Posterior cingulate gyrus (tissue), 11 donors: ENCODE measurements around the gene CXCR3.
A peak's percentile ranks its signal among the peaks of the same experiment; 100 is the strongest.
"Not testable (repeated sequence)": the region's sequence is repeated elsewhere in the genome, so short reads cannot be mapped to it uniquely, and the experiment has no call there.

Source experiments
- DNase-seq, 10 donors: peaks; one replicate each; pipeline versions ENCODE4 v3.0.0 to v3.0.0-alpha.2; 2020 to 2021; ENCODE audit warnings: mixed read lengths in 3 of 10
- intact Hi-C: fragments of 100-400 bp; cut with DNase I; formaldehyde crosslinking; loops from one replicate; pipeline ENCODE4 v1.15.1; 2023

The CXCR3 gene

DNA sequence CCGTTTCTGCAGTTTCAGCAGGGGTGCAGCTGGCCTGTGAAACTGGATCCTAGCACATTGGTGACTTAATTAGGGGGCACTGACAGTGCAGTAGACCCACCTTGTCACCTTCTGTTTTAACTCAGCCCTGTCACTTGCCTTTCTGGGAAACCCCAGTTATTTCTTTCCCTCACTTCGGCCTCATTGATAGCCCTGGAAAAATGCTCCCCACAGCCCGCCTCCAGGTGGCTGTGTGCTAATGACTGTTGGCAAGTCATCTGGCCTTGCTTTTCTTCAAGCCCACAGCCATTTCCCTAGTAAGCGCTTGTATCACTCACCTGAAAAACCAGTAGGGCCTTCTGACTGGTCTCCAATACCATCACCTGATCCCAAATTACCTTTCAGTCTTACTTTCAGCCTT, 3.3 kb downstream of the CXCR3 start:
- intact Hi-C loops = no loop called here
- no peak for DNase-seq

DNA sequence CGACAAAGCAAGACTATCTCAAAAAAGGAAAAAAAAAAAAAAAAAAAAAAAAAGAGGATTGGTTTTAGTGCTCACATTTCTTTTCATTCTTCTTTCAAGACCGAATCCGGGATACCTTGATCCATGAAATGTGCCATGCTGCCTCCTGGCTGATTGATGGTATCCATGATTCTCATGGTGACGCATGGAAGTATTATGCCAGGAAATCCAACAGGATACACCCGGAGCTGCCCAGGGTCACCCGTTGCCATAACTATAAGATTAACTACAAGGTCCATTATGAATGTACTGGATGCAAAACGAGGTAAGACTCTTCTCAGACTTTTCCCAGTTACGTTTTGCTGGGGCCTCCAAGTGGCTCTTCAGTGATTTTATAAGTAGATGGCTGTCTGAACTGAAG, 6.1 kb downstream of the CXCR3 start:
- intact Hi-C loops = no loop called here

DNA sequence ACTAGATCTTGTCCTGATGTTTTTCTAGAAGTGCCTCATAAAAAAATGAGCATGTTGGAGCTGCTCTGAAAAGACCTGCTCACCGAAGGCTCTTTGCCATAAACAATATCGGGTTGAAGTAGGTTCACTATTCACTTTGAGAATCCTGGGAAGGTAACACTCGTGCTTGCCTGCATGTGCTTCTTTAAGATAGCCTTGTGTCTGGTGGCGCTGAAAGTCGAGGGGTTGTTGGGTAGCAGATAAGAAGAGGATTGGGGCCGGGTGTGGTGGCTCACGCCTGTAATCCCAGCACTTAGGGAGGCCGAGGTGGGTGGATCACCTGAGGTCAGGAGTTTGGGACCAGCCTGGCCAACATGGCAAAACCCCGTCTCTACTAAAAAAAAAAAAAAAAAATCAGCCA, 6.6 kb downstream of the CXCR3 start:
- intact Hi-C loops, DNase-seq: not testable (repeated sequence)

More for the DNA sequence above, 6.1 kb downstream of the CXCR3 start:
- no peak for DNase-seq

DNA sequence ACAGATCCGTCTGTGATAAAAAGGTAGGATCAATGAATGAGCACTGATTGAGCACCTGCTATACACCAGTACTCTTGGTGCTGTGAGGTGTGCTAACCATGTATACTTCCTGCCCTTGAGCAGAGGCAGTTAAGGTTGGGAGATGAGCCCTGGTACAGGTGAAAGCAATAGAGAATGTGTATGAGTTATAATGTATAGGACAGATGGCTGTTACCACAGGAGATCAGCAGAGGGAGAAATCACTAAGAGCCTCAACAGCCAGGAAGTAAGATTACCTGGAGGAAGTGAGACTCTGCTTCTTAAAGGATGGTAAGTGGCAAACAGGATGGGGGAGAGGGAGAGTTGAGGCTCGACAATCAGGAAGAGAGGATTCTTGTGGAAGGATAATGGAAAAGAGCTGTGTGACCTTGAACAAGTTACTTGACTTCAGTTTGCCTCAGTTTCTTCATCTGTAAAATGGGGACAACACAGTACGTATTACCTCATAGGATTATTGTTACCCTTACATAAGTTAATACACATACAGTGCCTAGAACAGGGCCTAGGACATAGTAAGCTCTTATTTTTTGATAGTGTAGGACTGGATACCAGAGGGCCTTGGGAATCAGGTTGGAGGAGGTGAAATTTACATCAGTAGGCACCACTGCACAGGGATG, 9.1 kb downstream of the CXCR3 start:
- intact Hi-C loops = no loop called here

DNA sequence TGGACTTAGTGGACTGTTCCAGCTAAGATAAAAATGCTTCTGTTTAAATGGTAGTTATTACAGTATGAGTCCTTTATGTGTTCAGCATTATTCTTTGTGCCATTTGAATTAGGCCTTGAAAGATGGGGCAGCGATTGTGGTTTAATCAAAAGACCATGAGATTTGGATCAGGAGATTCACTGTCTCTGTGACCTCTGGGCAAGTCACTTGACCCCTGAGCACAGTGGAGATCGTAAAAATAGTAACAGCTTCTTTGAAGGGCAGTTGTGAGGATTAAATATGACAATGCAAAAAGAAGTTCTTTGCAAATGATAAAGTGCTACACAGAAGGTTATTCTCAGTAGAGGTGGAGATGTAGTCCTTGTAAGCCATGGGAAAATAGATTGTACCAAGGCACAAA, 10.8 kb downstream of the CXCR3 start:
- intact Hi-C loops = no loop called here
- no peak for DNase-seq

More for the DNA sequence above, 9.1 kb downstream of the CXCR3 start:
- DNase-seq = no peak

DNA sequence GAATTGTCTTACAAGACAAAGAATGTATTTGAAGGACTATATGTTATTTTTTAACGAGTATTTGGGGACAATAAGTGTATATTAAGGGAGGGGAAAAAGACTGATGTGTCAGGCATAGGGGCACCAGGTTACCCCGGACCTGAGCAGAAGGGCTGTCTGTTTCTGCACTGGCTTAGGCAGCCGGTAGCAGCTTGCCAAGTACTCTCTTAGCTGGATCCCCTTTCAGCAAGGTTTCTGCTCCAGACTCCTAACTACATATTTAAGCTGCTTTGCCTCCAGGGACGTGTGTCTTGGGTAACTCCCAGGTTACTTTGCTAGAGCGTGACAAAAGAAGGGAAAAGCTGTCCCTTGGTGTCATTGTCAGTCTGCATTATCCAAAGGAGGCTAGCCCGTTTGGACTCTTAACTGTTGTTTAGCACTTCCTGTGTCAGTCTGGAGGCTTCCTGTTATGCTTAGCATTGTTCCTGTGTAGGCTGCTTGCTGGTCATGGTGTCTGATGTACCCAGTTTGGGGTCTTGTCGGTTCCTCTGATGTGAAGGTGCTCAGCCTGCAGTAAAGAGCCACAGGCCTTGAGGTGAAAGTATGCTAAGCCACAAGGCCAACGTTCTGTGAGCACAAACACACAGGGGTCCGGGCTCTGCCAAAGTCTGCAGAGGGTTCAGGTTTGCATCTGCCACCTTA, 11.6 kb downstream of the CXCR3 start:
- intact Hi-C loops = no loop called here

DNA sequence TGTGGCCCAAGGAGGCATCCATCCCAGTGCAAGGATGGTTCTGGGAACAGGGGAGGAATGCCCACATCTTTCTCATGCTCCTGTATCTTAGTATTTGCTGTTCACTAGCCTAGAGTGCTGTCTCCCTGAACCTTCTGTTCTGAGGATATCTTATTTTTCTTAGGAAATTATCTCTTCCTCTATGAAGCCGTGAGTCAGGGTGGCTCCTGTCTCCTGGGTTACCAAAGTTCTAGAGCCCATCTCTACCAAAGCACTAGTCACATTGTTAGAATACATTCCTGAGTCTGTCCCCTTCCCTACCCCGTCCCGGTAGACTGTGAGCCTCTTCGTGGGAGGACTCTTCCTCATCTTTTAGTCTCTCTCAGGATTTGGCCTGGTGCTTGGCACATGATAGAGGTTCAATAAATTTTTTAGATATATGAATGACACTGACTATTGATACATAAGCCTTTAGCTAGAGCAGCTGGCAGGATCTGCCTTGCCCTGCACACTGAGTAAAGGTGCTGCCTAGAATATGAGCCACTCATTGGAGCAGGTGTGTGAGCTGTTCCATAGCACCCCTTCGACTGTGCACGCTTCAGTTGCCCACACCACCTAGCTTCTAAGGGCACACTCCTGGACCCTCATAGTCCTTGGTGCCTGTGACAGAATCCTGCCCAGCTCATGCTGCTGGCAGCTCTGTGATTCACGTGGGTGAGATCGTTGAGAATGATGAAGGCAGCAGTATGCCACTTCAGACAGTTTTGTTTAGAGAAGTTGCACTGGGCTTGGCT, 13.3 kb downstream of the CXCR3 start:
- no peak for DNase-seq

More for the DNA sequence above, 11.6 kb downstream of the CXCR3 start:
- no peak for DNase-seq

DNA sequence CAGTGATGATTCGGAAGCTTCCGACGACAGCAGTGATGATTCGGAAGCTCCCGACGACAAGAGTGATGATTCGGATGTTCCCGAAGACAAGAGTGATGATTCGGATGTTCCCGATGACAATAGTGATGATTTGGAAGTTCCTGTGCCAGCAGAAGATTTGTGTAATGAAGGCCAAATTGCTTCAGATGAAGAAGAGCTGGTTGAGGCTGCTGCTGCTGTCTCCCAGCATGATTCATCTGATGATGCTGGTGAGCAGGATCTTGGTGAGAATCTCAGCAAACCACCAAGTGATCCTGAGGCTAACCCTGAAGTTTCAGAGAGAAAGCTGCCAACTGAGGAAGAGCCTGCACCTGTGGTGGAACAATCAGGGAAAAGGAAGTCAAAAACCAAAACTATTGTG, 14.2 kb downstream of the CXCR3 start:
- intact Hi-C loops = no loop called here

More for the DNA sequence above, 13.3 kb downstream of the CXCR3 start:
- intact Hi-C loops = no loop called here

DNA sequence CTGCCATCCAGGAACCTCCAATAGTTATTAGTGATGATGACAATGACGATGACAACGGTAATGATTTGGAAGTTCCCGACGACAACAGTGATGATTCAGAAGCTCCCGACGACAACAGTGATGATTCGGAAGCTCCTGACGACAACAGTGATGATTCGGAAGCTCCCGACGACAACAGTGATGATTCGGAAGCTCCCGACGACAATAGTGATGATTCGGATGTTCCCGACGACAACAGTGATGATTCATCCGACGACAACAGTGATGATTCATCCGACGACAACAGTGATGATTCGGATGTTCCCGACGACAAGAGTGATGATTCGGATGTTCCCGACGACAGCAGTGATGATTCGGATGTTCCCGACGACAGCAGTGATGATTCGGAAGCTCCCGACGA, 14.7 kb downstream of the CXCR3 start:
- no peak for DNase-seq
- intact Hi-C loops = no loop called here

More for the DNA sequence above, 14.2 kb downstream of the CXCR3 start:
- DNase-seq = no peak

DNA sequence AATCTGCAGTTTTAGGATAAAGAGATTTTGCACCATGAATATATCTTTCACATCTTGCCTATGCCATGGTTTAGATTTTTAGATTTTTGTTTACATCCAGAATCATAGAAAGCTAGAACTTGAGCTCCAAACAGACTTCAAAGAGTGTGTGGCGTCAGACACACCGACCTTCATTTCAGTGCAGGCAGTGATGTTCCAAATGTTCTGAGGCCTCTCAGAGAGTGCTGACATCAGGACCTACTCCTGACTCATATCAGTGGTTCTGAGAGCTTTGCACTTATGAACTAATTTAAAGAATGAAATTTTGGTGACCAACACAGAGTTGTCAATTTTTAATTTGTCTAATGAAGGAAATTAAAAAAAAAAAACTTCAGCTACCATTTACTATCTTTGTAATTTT, 18.3 kb downstream of the CXCR3 start:
- intact Hi-C loops = no loop called here
- DNase-seq = no peak

DNA sequence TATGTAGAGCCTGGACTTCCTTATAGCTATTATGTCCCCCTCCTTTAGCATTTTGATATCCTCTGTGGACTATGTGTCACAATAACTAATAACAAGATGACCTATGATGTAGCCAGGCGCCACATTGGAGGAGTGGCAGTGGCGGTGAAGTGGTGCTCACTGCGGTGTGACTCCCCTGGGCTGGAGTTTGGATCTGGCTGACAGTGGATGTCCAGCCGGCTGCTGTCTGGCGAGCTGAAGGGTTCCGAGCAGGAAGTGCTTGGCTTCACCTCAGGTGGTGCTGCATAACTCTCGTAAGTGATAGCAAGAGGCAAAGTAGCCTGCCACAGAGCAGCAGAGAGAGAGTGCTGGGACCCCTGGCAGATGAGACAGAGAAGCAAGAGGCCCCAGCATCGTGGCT, 25.1 kb downstream of the CXCR3 start:
- intact Hi-C loops, DNase-seq: not testable (repeated sequence)

DNA sequence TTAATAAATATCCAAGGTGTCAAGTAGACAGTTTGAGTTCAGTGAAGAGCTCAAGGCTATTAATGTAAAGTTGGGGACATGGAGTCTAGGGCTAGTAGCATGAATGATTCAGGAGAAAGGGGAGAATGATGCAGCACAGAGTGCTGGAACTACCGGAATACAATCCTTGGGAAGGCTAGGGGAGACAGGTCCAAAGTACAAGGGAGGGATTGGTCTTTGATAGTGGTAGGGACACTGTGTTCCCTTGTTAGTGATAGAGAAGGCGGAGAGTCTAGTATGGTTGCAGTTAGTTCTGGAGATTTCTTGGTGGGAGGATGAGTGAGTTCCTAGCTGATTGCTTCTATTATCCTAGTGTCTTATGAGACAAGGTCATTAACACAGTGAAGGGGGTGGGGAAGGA, 31.4 kb downstream of the CXCR3 start:
- intact Hi-C loops = no loop called here
- DNase-seq = no peak

DNA sequence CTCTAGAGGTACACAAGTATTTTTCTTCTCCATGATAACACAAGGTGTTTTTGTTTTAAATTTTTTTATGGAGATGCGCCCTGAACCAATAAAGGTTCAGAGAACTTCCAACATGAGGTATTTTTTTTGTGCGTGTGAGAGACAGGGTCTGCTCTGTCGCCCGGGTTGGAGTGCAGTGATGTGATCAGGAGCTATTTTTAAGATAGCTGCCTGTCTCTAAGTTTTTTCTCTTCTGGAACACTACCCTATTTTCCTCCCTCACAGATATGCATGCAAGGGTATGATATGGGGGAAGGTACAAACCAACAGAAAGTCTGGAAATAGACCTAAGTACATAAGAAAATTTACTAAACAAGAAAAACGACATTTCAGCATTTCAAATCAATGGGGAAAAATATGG, 37.1 kb downstream of the CXCR3 start:
- intact Hi-C loops = no loop called here
- DNase-seq = no peak

DNA sequence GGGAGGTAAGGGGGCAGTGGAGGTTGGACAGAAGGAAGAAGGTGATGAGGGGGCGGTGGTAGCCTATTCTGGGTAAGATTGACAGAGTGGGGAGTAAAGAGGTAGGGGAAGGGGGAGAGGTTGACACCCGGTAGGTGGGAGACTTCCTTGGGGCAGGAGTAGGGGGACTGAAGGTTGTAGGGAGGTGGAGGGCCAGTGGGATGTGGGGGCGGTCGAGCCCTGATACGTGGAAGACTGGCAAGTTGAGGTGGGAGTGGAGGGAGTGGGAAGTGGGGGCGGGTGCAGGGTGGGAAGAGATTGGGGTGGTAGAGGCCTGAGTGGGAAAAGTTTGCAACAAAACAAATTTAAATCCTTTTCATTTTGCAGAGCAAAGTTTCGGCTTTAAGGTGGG, 38.3 kb downstream of the CXCR3 start:
- DNase-seq = no peak
- intact Hi-C loops = no loop called here

DNA sequence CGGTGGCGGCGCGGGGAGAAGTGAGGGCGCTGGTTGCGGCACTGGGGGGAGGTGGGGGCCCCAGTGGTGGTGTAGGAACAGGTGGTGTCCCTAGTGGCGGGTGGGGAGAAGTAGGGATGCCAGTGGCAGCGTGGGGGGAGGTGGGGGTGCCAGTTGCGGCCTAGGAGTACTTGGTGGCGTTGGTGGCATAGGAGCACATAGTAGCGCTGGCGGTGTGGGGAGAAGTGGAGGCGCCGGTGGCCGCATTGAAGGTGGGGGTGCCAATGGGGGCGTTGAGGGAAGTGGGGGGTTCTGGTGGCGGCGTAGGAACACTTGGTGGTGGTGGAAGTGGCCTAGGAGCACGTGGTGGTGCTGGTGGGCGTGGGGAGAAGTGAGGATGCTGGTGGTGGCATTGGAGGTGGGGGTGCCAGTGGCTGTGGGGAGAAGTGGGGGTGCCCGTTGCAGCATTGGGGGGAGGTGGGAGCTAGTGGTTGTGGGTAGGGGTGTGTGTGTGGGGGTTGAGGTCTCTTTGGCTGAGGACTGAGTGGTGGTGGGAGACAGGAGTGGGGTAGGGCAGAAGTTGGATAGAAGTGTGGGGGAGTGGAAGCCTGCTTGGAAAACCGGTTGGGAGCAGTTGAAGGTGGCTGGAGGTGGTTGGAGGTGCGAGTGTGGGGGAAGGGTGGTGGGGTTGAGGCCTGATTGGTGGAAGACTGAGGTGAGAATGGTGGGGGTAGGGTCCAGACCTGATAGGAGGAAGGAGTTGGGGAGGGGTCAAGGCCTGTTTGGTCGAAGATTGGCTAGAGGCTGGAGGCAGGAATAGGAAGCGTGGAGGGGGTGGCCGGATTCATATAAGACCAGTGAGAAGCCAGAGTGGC, 38.9 kb downstream of the CXCR3 start:
- DNase-seq = peak in 1 of 10 donors; percentile 39
- intact Hi-C loops = no loop called here

DNA sequence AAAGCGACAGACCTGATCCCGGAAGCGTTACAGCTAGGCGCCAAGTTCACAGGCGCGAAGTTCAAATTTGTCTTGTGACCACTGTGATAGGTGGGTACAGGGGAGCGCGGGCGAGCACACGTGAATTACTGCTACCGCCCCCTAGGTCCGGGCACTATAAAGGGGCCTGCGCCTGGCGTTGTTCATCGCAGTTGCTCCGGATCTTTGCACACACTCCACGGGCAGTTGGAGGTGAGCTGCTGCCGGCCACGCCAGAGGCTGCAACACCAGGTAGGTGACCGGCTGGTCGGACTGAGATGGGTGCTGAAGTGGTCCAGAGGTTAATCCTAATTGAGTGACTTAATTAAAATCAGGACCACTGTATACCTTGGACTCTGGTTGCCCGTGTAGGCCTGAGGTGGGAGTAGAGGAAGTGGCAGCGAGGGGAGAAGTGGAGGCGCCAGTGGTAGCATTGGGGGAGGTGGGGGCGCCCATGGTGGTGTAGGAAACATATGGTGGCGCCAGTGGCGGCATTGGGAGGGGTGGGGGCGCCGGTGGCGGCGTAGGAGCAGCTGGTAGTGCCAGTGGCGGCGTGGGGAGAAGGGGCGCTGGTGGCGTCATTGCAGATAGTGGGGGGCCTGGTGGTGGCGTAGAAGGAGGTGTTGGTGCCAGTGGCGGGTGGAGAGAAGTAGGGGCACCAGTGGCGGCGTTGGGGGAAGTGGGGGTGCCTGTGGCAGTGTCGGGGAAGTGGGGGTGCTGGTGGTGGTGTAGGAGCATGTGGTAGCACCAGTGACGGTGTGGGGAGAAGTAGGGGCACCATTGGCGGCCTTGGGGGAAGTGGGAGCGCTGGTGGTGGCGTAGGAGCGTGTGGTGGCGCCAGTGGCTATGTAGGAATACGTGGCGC, 39.8 kb downstream of the CXCR3 start, which contains the start of gene GCNA:
TSS of gene GCNA (plus strand) at position 185 of the 883 bp plus-strand sequence. CDS start 2,385 bp downstream, outside the sequence.
- intact Hi-C loops = no loop called here
- DNase-seq = peak in 2 of 10 donors; percentile 57 to 79

DNA sequence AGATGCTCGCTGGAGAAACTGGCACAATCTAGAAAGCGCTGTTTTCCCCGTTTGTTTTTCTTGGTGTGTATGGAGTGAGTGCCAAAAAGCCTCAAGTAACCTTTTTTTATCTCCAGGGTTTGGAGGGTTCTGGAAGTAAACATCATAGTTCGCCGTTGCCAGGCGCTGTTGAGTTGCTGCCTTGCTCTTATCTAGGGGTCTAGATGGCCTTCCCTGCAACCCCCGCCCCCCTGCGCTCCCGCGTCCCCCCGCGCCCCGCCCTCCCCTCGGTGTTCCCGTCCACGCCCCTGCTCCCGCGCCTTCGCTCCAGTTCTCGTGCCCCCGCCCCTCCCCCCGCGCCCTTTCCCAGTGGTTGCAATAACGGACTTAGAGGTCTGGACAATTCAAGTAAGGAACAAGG, 40.6 kb downstream of the CXCR3 start:
- DNase-seq = no peak
- intact Hi-C loops = no loop called here

DNA sequence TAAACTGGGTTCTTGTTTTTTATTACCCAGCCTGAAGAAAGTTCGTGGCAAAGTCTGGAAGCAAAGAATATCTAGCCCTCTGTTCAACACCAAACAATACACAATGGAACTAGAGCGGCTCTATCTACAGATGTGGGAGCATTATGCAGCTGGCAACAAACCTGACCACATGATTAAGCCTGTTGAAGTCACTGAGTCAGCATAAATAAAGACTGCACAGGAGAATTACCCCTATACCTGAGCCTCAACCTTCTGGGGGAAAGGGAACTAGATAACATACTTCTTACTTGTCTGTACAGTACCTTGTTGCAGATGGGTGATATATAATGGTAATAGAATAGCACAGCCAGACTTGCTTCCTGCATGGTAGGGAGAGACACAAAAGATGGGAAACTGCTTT, 44.7 kb downstream of the CXCR3 start:
- no peak for DNase-seq
- intact Hi-C loops = no loop called here

DNA sequence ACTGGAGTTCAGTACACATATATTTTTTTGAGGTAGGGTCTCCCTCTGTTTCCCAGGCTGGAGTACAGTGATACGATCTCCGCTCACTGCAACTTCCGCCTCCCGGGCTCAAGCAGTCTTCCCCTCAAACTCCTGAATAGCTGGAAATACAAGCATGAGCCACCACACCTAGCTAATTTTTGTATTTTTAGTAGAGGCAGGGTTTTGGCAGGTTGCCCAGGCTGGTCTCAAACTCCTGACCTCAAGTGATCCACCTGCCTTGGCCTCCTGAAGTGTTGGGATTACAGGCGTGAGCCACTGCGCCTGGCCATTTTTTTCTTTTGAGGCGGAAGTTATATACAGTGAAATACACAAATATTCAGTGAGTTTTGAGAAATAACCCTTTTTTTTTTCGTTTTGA, 46.9 kb downstream of the CXCR3 start:
- intact Hi-C loops = not testable (repeated sequence)

More for the DNA sequence above, 46.9 kb downstream of the CXCR3 start:
- peak in 1 of 10 donors; percentile 58 for DNase-seq
